ENCODE data around the gene EXD2. TPM values are rescaled to one million over a fixed set of nuclear protein-coding genes. Genes with fewer than 3 reads are reported as not detected.

Gene EXD2
- total and polyA plus RNA-seq, 2 of the 13 experiments (the other 11 are each of a cell fraction or from before 2014, with no cell fraction given): 9.5 to 15.1 TPM

DNA sequence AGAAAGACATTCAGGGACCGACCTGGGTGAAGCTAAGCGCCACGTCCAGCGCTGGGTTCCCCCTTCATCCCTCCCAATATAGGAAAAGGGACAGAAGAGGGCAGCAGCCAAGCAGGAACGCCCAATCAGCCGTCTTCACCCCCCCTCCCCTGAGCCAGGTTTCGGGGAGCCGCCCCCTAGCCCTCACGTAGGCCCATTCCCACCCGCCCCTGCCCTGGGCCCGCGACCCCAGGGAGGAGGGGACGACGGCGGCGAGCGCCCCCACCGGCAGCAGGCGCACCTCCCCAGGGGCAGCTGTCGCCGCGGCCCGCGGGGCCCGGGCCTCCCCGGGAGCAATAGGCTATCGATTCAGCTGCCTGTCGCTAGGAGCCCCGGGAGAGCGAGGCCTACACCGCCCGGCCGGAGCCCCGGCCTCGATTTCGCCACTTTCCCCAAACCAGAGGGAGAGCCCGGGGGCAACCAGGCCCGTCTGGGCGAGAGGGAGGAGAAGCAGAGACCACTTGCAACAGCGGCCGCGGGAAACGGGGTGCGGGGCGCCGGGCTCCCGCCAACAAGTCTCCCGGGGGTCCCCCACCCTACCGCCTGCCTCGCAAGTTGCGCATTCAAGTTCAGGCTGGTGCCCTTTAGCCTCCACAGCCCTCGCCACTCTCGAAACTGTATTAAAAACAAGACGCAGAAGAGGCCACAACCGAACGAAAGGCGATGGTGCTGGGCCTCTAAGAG is 39.7 kb upstream of the EXD2 start (continued):
- TF ChIP-seq CREM (IDR thresholded peaks at IDR 0.05) (no peak), CREM (CRISPR knock-in tag; IDR thresholded peaks at IDR 0.05) (no peak), GABPB1 (CRISPR knock-in tag; IDR thresholded peaks at IDR 0.05) (peak; percentile 70; the same call in 1 of the 2 replicates), ZNF615 (CRISPR knock-in tag; IDR thresholded peaks at IDR 0.05; ENCODE audit: borderline replicate concordance) (peak; percentile 67; the same call in 1 of the 2 replicates), SATB2 (CRISPR knock-in tag; IDR thresholded peaks at IDR 0.05) (peak; percentile 79; the same call in 1 of the 2 replicates), ASH2L (IDR thresholded peaks at IDR 0.05; ENCODE audit: insufficient read length, low read depth, low read length) (peak; percentile 91), ZNF776 (CRISPR knock-in tag; IDR thresholded peaks at IDR 0.05) (peak; percentile 50; the same call in 1 of the 2 replicates), RFX1 (IDR thresholded peaks at IDR 0.05) (peak; percentile 30; the same call in 1 of the 2 replicates), SYNCRIP (IDR thresholded peaks at IDR 0.05; ENCODE audit: insufficient read depth, low read depth, low read length) (no peak), ERF (CRISPR knock-in tag; IDR thresholded peaks at IDR 0.05) (0 out of 2 replicates have a peak, but pooled peaks have one; percentile 45), MED13 (CRISPR knock-in tag; IDR thresholded peaks at IDR 0.05) (no peak), RFX5 (IDR thresholded peaks at IDR 0.05; ENCODE audit: low read depth, low read length) (peak; percentile 84), LCORL (IDR thresholded peaks at IDR 0.05) (no peak), LCORL (CRISPR knock-in tag; IDR thresholded peaks at IDR 0.05) (peak; percentile 80), HMG20A (CRISPR knock-in tag; IDR thresholded peaks at IDR 0.05; ENCODE audit: borderline replicate concordance) (no peak), REL (CRISPR knock-in tag; conservative IDR thresholded peaks at IDR 0.05) (no peak), SIN3A (IDR thresholded peaks at IDR 0.05; ENCODE audit: borderline replicate concordance, low read depth, low read length) (peak; percentile 75; the same call in 1 of the 2 replicates)
- TF ChIP-seq, protein P1, sequence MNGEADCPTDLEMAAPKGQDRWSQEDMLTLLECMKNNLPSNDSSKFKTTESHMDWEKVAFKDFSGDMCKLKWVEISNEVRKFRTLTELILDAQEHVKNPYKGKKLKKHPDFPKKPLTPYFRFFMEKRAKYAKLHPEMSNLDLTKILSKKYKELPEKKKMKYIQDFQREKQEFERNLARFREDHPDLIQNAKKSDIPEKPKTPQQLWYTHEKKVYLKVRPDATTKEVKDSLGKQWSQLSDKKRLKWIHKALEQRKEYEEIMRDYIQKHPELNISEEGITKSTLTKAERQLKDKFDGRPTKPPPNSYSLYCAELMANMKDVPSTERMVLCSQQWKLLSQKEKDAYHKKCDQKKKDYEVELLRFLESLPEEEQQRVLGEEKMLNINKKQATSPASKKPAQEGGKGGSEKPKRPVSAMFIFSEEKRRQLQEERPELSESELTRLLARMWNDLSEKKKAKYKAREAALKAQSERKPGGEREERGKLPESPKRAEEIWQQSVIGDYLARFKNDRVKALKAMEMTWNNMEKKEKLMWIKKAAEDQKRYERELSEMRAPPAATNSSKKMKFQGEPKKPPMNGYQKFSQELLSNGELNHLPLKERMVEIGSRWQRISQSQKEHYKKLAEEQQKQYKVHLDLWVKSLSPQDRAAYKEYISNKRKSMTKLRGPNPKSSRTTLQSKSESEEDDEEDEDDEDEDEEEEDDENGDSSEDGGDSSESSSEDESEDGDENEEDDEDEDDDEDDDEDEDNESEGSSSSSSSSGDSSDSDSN (CRISPR knock-in tag; IDR thresholded peaks at IDR 0.05): peak; percentile 100
- TF ChIP-seq, protein P2, sequence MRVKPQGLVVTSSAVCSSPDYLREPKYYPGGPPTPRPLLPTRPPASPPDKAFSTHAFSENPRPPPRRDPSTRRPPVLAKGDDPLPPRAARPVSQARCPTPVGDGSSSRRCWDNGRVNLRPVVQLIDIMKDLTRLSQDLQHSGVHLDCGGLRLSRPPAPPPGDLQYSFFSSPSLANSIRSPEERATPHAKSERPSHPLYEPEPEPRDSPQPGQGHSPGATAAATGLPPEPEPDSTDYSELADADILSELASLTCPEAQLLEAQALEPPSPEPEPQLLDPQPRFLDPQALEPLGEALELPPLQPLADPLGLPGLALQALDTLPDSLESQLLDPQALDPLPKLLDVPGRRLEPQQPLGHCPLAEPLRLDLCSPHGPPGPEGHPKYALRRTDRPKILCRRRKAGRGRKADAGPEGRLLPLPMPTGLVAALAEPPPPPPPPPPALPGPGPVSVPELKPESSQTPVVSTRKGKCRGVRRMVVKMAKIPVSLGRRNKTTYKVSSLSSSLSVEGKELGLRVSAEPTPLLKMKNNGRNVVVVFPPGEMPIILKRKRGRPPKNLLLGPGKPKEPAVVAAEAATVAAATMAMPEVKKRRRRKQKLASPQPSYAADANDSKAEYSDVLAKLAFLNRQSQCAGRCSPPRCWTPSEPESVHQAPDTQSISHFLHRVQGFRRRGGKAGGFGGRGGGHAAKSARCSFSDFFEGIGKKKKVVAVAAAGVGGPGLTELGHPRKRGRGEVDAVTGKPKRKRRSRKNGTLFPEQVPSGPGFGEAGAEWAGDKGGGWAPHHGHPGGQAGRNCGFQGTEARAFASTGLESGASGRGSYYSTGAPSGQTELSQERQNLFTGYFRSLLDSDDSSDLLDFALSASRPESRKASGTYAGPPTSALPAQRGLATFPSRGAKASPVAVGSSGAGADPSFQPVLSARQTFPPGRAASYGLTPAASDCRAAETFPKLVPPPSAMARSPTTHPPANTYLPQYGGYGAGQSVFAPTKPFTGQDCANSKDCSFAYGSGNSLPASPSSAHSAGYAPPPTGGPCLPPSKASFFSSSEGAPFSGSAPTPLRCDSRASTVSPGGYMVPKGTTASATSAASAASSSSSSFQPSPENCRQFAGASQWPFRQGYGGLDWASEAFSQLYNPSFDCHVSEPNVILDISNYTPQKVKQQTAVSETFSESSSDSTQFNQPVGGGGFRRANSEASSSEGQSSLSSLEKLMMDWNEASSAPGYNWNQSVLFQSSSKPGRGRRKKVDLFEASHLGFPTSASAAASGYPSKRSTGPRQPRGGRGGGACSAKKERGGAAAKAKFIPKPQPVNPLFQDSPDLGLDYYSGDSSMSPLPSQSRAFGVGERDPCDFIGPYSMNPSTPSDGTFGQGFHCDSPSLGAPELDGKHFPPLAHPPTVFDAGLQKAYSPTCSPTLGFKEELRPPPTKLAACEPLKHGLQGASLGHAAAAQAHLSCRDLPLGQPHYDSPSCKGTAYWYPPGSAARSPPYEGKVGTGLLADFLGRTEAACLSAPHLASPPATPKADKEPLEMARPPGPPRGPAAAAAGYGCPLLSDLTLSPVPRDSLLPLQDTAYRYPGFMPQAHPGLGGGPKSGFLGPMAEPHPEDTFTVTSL (CRISPR knock-in tag; IDR thresholded peaks at IDR 0.05; ENCODE audit: borderline replicate concordance): peak; percentile 38; the same call in 1 of the 2 replicates
- TF ChIP-seq, protein P3, sequence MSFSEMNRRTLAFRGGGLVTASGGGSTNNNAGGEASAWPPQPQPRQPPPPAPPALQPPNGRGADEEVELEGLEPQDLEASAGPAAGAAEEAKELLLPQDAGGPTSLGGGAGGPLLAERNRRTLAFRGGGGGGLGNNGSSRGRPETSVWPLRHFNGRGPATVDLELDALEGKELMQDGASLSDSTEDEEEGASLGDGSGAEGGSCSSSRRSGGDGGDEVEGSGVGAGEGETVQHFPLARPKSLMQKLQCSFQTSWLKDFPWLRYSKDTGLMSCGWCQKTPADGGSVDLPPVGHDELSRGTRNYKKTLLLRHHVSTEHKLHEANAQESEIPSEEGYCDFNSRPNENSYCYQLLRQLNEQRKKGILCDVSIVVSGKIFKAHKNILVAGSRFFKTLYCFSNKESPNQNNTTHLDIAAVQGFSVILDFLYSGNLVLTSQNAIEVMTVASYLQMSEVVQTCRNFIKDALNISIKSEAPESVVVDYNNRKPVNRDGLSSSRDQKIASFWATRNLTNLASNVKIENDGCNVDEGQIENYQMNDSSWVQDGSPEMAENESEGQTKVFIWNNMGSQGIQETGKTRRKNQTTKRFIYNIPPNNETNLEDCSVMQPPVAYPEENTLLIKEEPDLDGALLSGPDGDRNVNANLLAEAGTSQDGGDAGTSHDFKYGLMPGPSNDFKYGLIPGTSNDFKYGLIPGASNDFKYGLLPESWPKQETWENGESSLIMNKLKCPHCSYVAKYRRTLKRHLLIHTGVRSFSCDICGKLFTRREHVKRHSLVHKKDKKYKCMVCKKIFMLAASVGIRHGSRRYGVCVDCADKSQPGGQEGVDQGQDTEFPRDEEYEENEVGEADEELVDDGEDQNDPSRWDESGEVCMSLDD (CRISPR knock-in tag; IDR thresholded peaks at IDR 0.05; ENCODE audit: borderline replicate concordance): peak; percentile 86

Data from HepG2 (cell line).